ENCODE measurements around the gene STX2.

DNA sequence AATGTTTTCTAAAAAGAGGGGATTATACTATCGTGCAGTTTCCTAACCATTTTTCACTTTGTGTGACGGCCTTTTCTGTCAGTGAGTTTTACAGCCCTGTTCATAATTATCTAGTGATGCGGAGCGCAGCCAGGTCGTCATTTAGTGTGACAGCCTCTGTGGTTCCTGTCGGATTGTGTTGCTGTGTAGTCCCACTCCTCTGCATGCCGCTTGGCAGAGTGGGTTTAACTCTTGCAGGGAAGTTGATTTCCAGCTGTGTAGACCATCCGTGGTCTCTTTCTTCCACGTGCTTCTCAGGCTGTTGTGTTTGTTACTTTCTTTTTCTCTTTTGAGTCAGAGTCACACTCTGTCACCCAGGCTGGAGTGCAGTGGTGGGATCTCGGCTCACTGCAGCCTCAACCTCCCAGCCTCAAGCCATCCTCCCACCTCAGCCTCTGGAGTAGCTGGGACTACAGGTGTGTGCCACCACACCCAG, 41.4 kb upstream of the STX2 start:
- TF ChIP-seq CTCF (IDR thresholded peaks at IDR 0.05) (no peak), POLR2A (IDR thresholded peaks at IDR 0.05) (no peak)
